Measurements from ENCODE around the gene PRKG2.

PRKG2 gene

GRCh38 chr4:81221303-81222081, 6.5 kb upstream of the PRKG2 start:
- TF ChIP-seq TEAD4 (IDR thresholded peaks at IDR 0.05) (no peak), EP300 (IDR thresholded peaks at IDR 0.05; ENCODE audit: borderline replicate concordance) (no peak), ZBTB7A (IDR thresholded peaks at IDR 0.05; ENCODE audit: low read depth) (no peak), TAF1 (IDR thresholded peaks at IDR 0.05; ENCODE audit: low read depth) (no peak)

- TF ChIP-seq TCF12 (IDR thresholded peaks at IDR 0.05; ENCODE audit: low read depth) (no peak), MAX (IDR thresholded peaks at IDR 0.05) (no peak), CEBPB (IDR thresholded peaks at IDR 0.05) (no peak), RAD21 (IDR thresholded peaks at IDR 0.05; ENCODE audit: low read depth) (no peak), ZBTB7A (IDR thresholded peaks at IDR 0.05; ENCODE audit: low read depth) (no peak), NFIC (IDR thresholded peaks at IDR 0.05) (no peak), TAF1 (IDR thresholded peaks at IDR 0.05; ENCODE audit: low read depth) (no peak), FOXM1 (IDR thresholded peaks at IDR 0.05; ENCODE audit: borderline replicate concordance, low read depth) (no peak), USF1 (IDR thresholded peaks at IDR 0.05) (no peak), EP300 (IDR thresholded peaks at IDR 0.05; ENCODE audit: borderline replicate concordance) (no peak), CREB1 (IDR thresholded peaks at IDR 0.05; ENCODE audit: low read depth) (no peak), TEAD4 (IDR thresholded peaks at IDR 0.05) (no peak), EGR1 (IDR thresholded peaks at IDR 0.05) (no peak), YY1 (IDR thresholded peaks at IDR 0.05; ENCODE audit: low read depth) (no peak), REST (IDR thresholded peaks at IDR 0.05; ENCODE audit: low read depth) (no peak)
These were observed 5.2 kb upstream of the PRKG2 start for GRCh38 chr4:81220271-81220670.

GRCh38 chr4:81218206-81218605, 3.2 kb upstream of the PRKG2 start:
- no peak for TF ChIP-seq EP300 (IDR thresholded peaks at IDR 0.05; ENCODE audit: borderline replicate concordance)
- no peak for TF ChIP-seq CEBPB (IDR thresholded peaks at IDR 0.05)
- TF ChIP-seq ZBTB7A (IDR thresholded peaks at IDR 0.05; ENCODE audit: low read depth), result no peak
- no peak for TF ChIP-seq FOXM1 (IDR thresholded peaks at IDR 0.05; ENCODE audit: borderline replicate concordance, low read depth)
- no peak for TF ChIP-seq REST (IDR thresholded peaks at IDR 0.05; ENCODE audit: low read depth)
- no peak for TF ChIP-seq EGR1 (IDR thresholded peaks at IDR 0.05)
- no peak for TF ChIP-seq TAF1 (IDR thresholded peaks at IDR 0.05; ENCODE audit: low read depth)
- TF ChIP-seq TEAD4 (IDR thresholded peaks at IDR 0.05), result no peak
- TF ChIP-seq USF1 (IDR thresholded peaks at IDR 0.05), result no peak
- TF ChIP-seq TCF12 (IDR thresholded peaks at IDR 0.05; ENCODE audit: low read depth), result no peak
- TF ChIP-seq CREB1 (IDR thresholded peaks at IDR 0.05; ENCODE audit: low read depth), result no peak
- no peak for TF ChIP-seq MAX (IDR thresholded peaks at IDR 0.05)
- TF ChIP-seq YY1 (IDR thresholded peaks at IDR 0.05; ENCODE audit: low read depth), result no peak
- no peak for TF ChIP-seq NFIC (IDR thresholded peaks at IDR 0.05)
- no peak for TF ChIP-seq RAD21 (IDR thresholded peaks at IDR 0.05; ENCODE audit: low read depth)

GRCh38 chr4:81217779-81218178, 2.8 kb upstream of the PRKG2 start:
- TF ChIP-seq MAX (IDR thresholded peaks at IDR 0.05) (no peak), EGR1 (IDR thresholded peaks at IDR 0.05) (no peak), CEBPB (IDR thresholded peaks at IDR 0.05) (no peak), FOXM1 (IDR thresholded peaks at IDR 0.05; ENCODE audit: borderline replicate concordance, low read depth) (no peak), RAD21 (IDR thresholded peaks at IDR 0.05; ENCODE audit: low read depth) (no peak), EP300 (IDR thresholded peaks at IDR 0.05; ENCODE audit: borderline replicate concordance) (no peak)

- TF ChIP-seq YY1 (IDR thresholded peaks at IDR 0.05; ENCODE audit: low read depth) (no peak), TEAD4 (IDR thresholded peaks at IDR 0.05) (no peak), TCF12 (IDR thresholded peaks at IDR 0.05; ENCODE audit: low read depth) (no peak), CREB1 (IDR thresholded peaks at IDR 0.05; ENCODE audit: low read depth) (no peak), CEBPB (IDR thresholded peaks at IDR 0.05) (no peak), FOXM1 (IDR thresholded peaks at IDR 0.05; ENCODE audit: borderline replicate concordance, low read depth) (no peak), EGR1 (IDR thresholded peaks at IDR 0.05) (no peak), REST (IDR thresholded peaks at IDR 0.05; ENCODE audit: low read depth) (no peak), ZBTB7A (IDR thresholded peaks at IDR 0.05; ENCODE audit: low read depth) (no peak)
These were observed 909 bp upstream of the PRKG2 start for GRCh38 chr4:81215931-81216330.
